Loucy (cell line): ENCODE data around the gene EIPR1.

Experiments used
- H2AFZ ChIP-seq: fragments of 200-600 bp; sonication (generic); 2 replicates; pipeline ENCODE4 v1.6.0; 2016; ENCODE audit warnings: antibody characterized with exemption, mild to moderate bottlenecking, low read length, moderate library complexity
- H3F3A ChIP-seq: fragments of 200-600 bp; 2 replicates; pipeline ENCODE4 v1.6.0; 2016; ENCODE audit warnings: antibody characterized with exemption, low read depth, mild to moderate bottlenecking
- H3K27me3 ChIP-seq: fragments of 200-600 bp; sonication (generic); 2 replicates; pipeline ENCODE4 v1.6.1; 2014; ENCODE audit warnings: low read length, mild to moderate bottlenecking; ENCODE audit not compliant: insufficient read depth, poor library complexity, severe bottlenecking
- H3K36me3 ChIP-seq: fragments of 200-600 bp; sonication (generic); 2 replicates; pipeline ENCODE4 v1.6.1; 2016; ENCODE audit warnings: low read length; ENCODE audit not compliant: insufficient read depth
- H3K4me1 ChIP-seq: fragments of 200-600 bp; sonication (generic); 2 replicates; pipeline ENCODE4 v1.5.1; 2014; ENCODE audit warnings: low read length, mild to moderate bottlenecking; ENCODE audit not compliant: insufficient read depth, poor library complexity, severe bottlenecking
- H3K4me2 ChIP-seq: fragments of 200-600 bp; sonication (generic); 2 replicates; pipeline ENCODE4 v1.6.0; 2014; ENCODE audit warnings: antibody characterized with exemption, low read length, low read depth, mild to moderate bottlenecking; ENCODE audit not compliant: poor library complexity, severe bottlenecking
- H3K4me3 ChIP-seq: fragments of 200-600 bp; sonication (generic); 2 replicates; pipeline ENCODE4 v1.5.1; 2014; ENCODE audit warnings: low read length, mild to moderate bottlenecking, mixed read lengths; ENCODE audit not compliant: poor library complexity, severe bottlenecking
- H3K79me2 ChIP-seq: fragments of 200-600 bp; sonication (generic); 2 replicates; pipeline ENCODE4 v1.6.1; 2014; ENCODE audit warnings: low read length; ENCODE audit not compliant: insufficient read depth
- H3K9ac ChIP-seq: fragments of 200-600 bp; sonication (generic); 2 replicates; pipeline ENCODE4 v1.6.0; 2014; ENCODE audit warnings: mild to moderate bottlenecking, low read depth, low read length, moderate library complexity; ENCODE audit not compliant: poor library complexity, severe bottlenecking
- H3K9me2 ChIP-seq: fragments of 200-600 bp; sonication (generic); replicated peaks from 2 replicates; pipeline ENCODE4 v1.6.1; 2016; ENCODE audit warnings: low read depth, low read length, mixed read lengths
- H3K9me3 ChIP-seq: fragments of 200-600 bp; sonication (generic); 2 replicates; pipeline ENCODE4 v1.6.1; 2014; ENCODE audit warnings: mild to moderate bottlenecking, antibody characterized with exemption, low read length, low read depth; ENCODE audit not compliant: insufficient read depth
- H4K20me1 ChIP-seq: fragments of 200-600 bp; sonication (generic); 2 replicates; pipeline ENCODE4 v1.6.0; 2014; ENCODE audit warnings: antibody characterized with exemption, low read length, mild to moderate bottlenecking; ENCODE audit not compliant: insufficient read depth, poor library complexity, severe bottlenecking
- EZH2phosphoT487 ChIP-seq: fragments of 200-600 bp; IDR thresholded peaks from 2 replicates; pipeline ENCODE4 v1.6.1; 2018; ENCODE audit warnings: antibody characterized with exemption, mild to moderate bottlenecking, moderate library complexity, borderline replicate concordance
- TF ChIP-seq, protein P1 (sequence below): fragments of 200-600 bp; sonication (generic); conservative IDR thresholded peaks from 2 replicates; pipeline ENCODE4 v1.5.1; 2014; ENCODE audit warnings: mild to moderate bottlenecking, antibody characterized with exemption, low read length

The EIPR1 gene

DNA sequence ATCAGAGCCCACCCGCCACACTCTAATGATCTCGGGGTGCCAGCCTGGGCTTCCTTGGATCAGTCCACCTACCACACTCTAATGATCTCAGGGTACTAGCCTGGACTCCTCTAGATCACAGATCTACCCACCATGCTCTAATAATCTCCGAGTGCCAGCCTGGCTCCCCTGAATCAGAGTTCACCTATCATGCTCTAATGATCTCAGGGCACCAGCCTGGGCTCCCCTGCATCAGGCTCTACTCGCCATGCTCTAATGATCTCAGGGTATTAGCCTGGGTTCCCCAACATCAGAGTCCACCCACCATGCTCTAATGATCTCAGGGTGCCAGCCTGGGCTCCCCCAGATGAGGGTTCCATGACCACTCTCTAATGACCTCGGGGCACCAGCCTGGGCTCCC, 48.1 kb downstream of the EIPR1 start:
- Histone ChIP-seq H4K20me1 (no peaks in the 10 kb centered on the region), H3K9me3 (no peaks in the 10 kb centered on the region), H3K4me3 (no peak overlapping the region), H3K4me1 (no peaks in the 10 kb centered on the region), H3K79me2 (no peaks in the 10 kb centered on the region), H3K27me3 (no peaks in the 10 kb centered on the region), H3K4me2 (no peak overlapping the region), H3K36me3 (peaks cover 34% of the 10 kb centered on the region; the same call in 1 of the 2 replicates), H3F3A (no peaks in the 10 kb centered on the region), H3K9ac (no peak overlapping the region), H2AFZ (no peak overlapping the region), H3K9me2 (no peaks in the 10 kb centered on the region)
- TF ChIP-seq, protein P1, sequence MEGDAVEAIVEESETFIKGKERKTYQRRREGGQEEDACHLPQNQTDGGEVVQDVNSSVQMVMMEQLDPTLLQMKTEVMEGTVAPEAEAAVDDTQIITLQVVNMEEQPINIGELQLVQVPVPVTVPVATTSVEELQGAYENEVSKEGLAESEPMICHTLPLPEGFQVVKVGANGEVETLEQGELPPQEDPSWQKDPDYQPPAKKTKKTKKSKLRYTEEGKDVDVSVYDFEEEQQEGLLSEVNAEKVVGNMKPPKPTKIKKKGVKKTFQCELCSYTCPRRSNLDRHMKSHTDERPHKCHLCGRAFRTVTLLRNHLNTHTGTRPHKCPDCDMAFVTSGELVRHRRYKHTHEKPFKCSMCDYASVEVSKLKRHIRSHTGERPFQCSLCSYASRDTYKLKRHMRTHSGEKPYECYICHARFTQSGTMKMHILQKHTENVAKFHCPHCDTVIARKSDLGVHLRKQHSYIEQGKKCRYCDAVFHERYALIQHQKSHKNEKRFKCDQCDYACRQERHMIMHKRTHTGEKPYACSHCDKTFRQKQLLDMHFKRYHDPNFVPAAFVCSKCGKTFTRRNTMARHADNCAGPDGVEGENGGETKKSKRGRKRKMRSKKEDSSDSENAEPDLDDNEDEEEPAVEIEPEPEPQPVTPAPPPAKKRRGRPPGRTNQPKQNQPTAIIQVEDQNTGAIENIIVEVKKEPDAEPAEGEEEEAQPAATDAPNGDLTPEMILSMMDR = no peak
- TF ChIP-seq EZH2phosphoT487 = no peak

DNA sequence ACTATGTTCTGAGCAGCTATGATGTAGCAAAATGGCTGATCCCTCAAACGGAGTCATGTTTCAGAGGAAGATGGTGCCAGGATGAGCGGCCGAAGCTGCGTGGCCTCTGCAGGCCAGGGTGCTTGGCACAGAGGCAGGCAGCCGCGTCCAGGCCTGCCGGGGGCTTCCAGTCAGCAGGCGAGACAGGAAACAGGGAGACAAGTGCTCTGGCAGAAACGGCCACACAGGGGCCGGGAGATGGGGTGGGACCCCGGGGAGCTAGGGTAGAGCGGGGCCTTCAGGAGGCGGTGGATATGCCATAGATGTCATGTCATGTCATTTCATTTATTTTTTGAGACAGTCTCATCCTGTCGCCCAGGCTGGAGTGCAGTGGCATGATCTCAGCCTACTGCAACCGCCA, 50.7 kb downstream of the EIPR1 start:
- no peak overlapping the region for H2AFZ ChIP-seq
- H3K36me3 ChIP-seq = peaks cover 15% of the 10 kb centered on the region; the same call in 1 of the 2 replicates
- H4K20me1 ChIP-seq = no peaks in the 10 kb centered on the region
- no peak overlapping the region for H3K4me2 ChIP-seq
- H3F3A ChIP-seq = no peaks in the 10 kb centered on the region
- H3K27me3 ChIP-seq = no peaks in the 10 kb centered on the region
- TF ChIP-seq, protein P1 = no peak
- TF ChIP-seq EZH2phosphoT487 = no peak
- no peaks in the 10 kb centered on the region for H3K4me1 ChIP-seq
- H3K9ac ChIP-seq = no peak overlapping the region
- H3K79me2 ChIP-seq = no peaks in the 10 kb centered on the region
- no peak overlapping the region for H3K4me3 ChIP-seq
- no peaks in the 10 kb centered on the region for H3K9me3 ChIP-seq
- no peaks in the 10 kb centered on the region for H3K9me2 ChIP-seq

- Histone ChIP-seq H3F3A (no peaks in the 10 kb centered on the region), H3K9me2 (no peaks in the 10 kb centered on the region), H3K9me3 (no peaks in the 10 kb centered on the region), H3K9ac (no peak overlapping the region), H2AFZ (no peak overlapping the region), H3K4me1 (no peaks in the 10 kb centered on the region), H4K20me1 (no peaks in the 10 kb centered on the region), H3K79me2 (no peaks in the 10 kb centered on the region), H3K4me2 (no peak overlapping the region), H3K27me3 (no peaks in the 10 kb centered on the region), H3K4me3 (no peak overlapping the region), H3K36me3 (peaks cover 15% of the 10 kb centered on the region; the same call in 1 of the 2 replicates)
- TF ChIP-seq EZH2phosphoT487 = no peak
- TF ChIP-seq, protein P1 = no peak
Measured at GRCh38 chr2:3326182-3326537, 51.5 kb downstream of the EIPR1 start.
